Fibroblast of lung (primary cell): ENCODE results near the gene CPSF4L. TPM values are rescaled to one million over a fixed set of nuclear protein-coding genes. Genes with fewer than 3 reads are reported as not detected.

ENCODE experiments used
- DNase-seq, 2 donors: peaks; one replicate each; pipeline versions ENCODE4 v3.0.0 to v3.0.0-alpha.2; 2010; ENCODE audit warnings: low read depth in 2 of 2
- H2AFZ ChIP-seq: 2 replicates; pipeline ENCODE4 v1.5.1; 2012; ENCODE audit warnings: low read length, control low read depth, inconsistent platforms
- H3K27ac ChIP-seq: 2 replicates; pipeline ENCODE4 v1.5.1; 2011; ENCODE audit warnings: low read length, control low read depth; ENCODE audit not compliant: insufficient read depth
- H3K27me3 ChIP-seq: 2 replicates; pipeline ENCODE4 v1.5.1; 2011; ENCODE audit warnings: mild to moderate bottlenecking, low read length; ENCODE audit not compliant: control insufficient read depth, insufficient read depth
- H3K36me3 ChIP-seq: 2 replicates; pipeline ENCODE4 v1.5.1; 2011; ENCODE audit warnings: low read length; ENCODE audit not compliant: control insufficient read depth, insufficient read depth
- H3K4me1 ChIP-seq: 2 replicates; pipeline ENCODE4 v1.5.1; 2011; ENCODE audit warnings: low read length; ENCODE audit not compliant: control insufficient read depth, insufficient read depth; ENCODE audit errors: extremely low read depth
- H3K4me2 ChIP-seq: 2 replicates; pipeline ENCODE4 v1.5.1; 2011; ENCODE audit warnings: low read length, control low read depth; ENCODE audit not compliant: insufficient read depth; ENCODE audit errors: extremely low read depth
- H3K4me3 ChIP-seq, 4 experiments: fragments of 200-600 bp in 1 of 4; sonication (generic) in 1 of 4; replicated peaks in 1 of 4; 2 replicates each; pipeline ENCODE4 v1.5.1; 2011 to 2016; ENCODE audit warnings: low read length in 4 of 4, low read depth in 3 of 4, mild to moderate bottlenecking in 3 of 4, control low read depth in 2 of 4, inconsistent platforms in 1 of 4, mixed read lengths in 1 of 4; ENCODE audit not compliant: insufficient read depth in 1 of 4; ENCODE audit errors: control extremely low read depth in 1 of 4
- H3K79me2 ChIP-seq: 2 replicates; pipeline ENCODE4 v1.5.1; 2012; ENCODE audit warnings: mild to moderate bottlenecking, low read length, inconsistent platforms; ENCODE audit not compliant: control insufficient read depth, insufficient read depth
- H3K9ac ChIP-seq: 2 replicates; pipeline ENCODE4 v1.5.1; 2011; ENCODE audit warnings: mild to moderate bottlenecking, low read length, control low read depth; ENCODE audit not compliant: insufficient read depth
- H3K9me3 ChIP-seq: 2 replicates; pipeline ENCODE4 v1.5.1; 2012; ENCODE audit warnings: low read depth, low read length; ENCODE audit not compliant: control insufficient read depth, insufficient read depth
- H4K20me1 ChIP-seq: 2 replicates; pipeline ENCODE4 v1.5.1; 2011; ENCODE audit warnings: low read length; ENCODE audit not compliant: control insufficient read depth, insufficient read depth; ENCODE audit errors: extremely low read depth
- CTCF ChIP-seq, 2 donors: IDR thresholded peaks in 1 of 2; conservative IDR thresholded peaks in 1 of 2; 1 replicate in 1 of 2; 2 replicates in 1 of 2; pipeline ENCODE4 v1.5.1; 2011 to 2012; ENCODE audit warnings: low read length in 2 of 2, control low read depth in 1 of 2, inconsistent platforms in 1 of 2, low read depth in 1 of 2, mild to moderate bottlenecking in 1 of 2
- EZH2 ChIP-seq: IDR thresholded peaks from 2 replicates; pipeline ENCODE4 v1.5.1; 2012; ENCODE audit warnings: low read length, control low read depth, mild to moderate bottlenecking; ENCODE audit errors: missing control alignments
- polyA plus RNA-seq, 2 donors: library from polyadenylated mRNA; depleted of rRNA in 1 of 2; stranded (reverse) in 1 of 2; unstranded in 1 of 2; fragments of >200 nt; gene quantifications; 2 replicates each; pipeline ENCODE4 v1.2.1, GENCODE V29; 2011 to 2012; ENCODE audit warnings: missing spikeins in 1 of 2
- total RNA-seq: library from RNA; depleted of rRNA; stranded (reverse); fragments of >200 nt; gene quantifications from 2 replicates; pipeline ENCODE4 v1.2.1, GENCODE V29; 2014

The CPSF4L gene
- total and polyA plus RNA-seq, 2 donors (not counting 1 experiment from before 2014, with no cell fraction given) = not detected

GRCh38 chr17:73301369-73301768 lies 39.7 kb upstream of the CPSF4L start:
- no peaks in the 10 kb centered on the region for H3K27me3 ChIP-seq
- no peaks in the 10 kb centered on the region for H4K20me1 ChIP-seq
- TF ChIP-seq EZH2 = no peak
- TF ChIP-seq CTCF (conservative IDR thresholded peaks at IDR 0.05 in 1 of 2, IDR thresholded peaks at IDR 0.05 in 1 of 2; ENCODE audit: low read depth in 1 of 2, low read length in 2 of 2) = no peak
- H3K79me2 ChIP-seq = peaks cover 72% of the 10 kb centered on the region
- H3K4me1 ChIP-seq = peaks cover 29% of the 10 kb centered on the region
- no peaks in the 10 kb centered on the region for H3K9me3 ChIP-seq
- DNase-seq = no peak
- H3K9ac ChIP-seq = no peak overlapping the region
- H3K36me3 ChIP-seq = no peaks in the 10 kb centered on the region
- H3K4me2 ChIP-seq = no peak overlapping the region
- H2AFZ ChIP-seq = no peak overlapping the region
- no peak overlapping the region for H3K4me3 ChIP-seq
- H3K27ac ChIP-seq = no peak overlapping the region

GRCh38 chr17:73300392-73300791 lies 38.7 kb upstream of the CPSF4L start:
- Histone ChIP-seq H3K27ac (no peak overlapping the region), H3K4me1 (peaks cover 20% of the 10 kb centered on the region), H3K9me3 (no peaks in the 10 kb centered on the region), H3K9ac (no peak overlapping the region), H3K36me3 (no peaks in the 10 kb centered on the region), H3K4me2 (no peak overlapping the region), H3K27me3 (no peaks in the 10 kb centered on the region), H3K4me3 (no peak overlapping the region), H2AFZ (no peak overlapping the region), H3K79me2 (peaks cover 68% of the 10 kb centered on the region), H4K20me1 (no peaks in the 10 kb centered on the region)
- peak in 1 of 2 donors; percentile 52 for DNase-seq
- TF ChIP-seq CTCF (conservative IDR thresholded peaks at IDR 0.05 in 1 of 2, IDR thresholded peaks at IDR 0.05 in 1 of 2; ENCODE audit: low read depth in 1 of 2, low read length in 2 of 2) (no peak), EZH2 (no peak)

DNA sequence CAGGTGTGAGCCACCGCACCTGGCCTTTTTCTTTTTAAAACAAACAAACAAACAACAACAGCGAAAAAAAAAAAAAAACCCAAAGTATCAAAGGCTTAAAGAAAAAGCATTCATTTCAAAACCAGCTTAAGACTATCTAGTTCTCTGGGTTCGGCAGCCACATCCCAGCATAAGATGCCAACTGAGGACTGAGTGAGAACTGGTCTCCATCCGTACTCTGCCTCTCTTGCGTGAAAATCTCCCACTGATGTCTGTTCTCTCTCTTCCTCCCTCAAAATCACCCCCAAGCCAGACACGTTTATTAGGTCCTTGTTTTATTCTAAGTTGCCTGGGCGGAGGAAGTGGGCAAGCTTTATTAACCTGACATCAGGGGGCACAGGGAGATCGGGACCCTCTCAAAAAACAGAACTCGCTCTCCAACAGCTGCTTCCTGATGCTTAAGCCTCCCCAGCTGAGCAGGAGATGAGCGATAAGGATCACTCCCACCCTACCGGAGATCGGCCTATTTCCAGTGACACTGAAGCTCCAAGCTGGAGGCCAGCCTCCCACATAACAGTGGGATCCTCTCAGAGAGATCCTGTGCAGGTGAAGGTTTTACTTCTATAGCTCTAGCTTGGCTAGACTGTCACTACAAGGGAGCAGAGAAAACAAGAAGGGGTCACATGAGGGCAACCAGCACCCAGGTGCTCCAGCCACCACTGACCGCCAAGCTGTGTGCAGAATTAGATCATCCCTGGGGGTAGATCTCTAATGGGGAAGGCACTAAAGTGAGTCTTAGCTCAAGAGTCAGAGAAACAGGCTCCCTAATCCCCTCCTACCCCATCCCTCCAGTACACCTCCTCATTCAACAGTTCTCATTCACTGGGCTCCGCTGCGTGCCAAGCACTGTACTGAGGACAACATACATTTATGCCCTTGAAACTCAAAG lies 36.5 kb upstream of the CPSF4L start:
- Histone ChIP-seq H4K20me1 (no peaks in the 10 kb centered on the region), H3K4me3 (no peak overlapping the region), H3K79me2 (peaks cover 68% of the 10 kb centered on the region), H3K9me3 (no peaks in the 10 kb centered on the region), H3K27ac (no peak overlapping the region), H2AFZ (no peak overlapping the region), H3K27me3 (no peaks in the 10 kb centered on the region), H3K36me3 (no peaks in the 10 kb centered on the region), H3K4me2 (no peak overlapping the region), H3K9ac (no peak overlapping the region), H3K4me1 (peaks cover 17% of the 10 kb centered on the region)
- no peak for DNase-seq
- TF ChIP-seq EZH2 = no peak
